HG03571 (cell line): ENCODE measurements around the gene ROPN1B.
"Not testable (repeated sequence)": the region's sequence is repeated elsewhere in the genome, so short reads cannot be mapped to it uniquely, and the experiment has no call there.

Experiments used
- ATAC-seq: cut with Tn5 transposase; IDR thresholded peaks from one replicate; pipeline ENCODE4 v1.9.1; 2021; ENCODE audit not compliant: unreplicated experiment

ROPN1B gene

GRCh38 chr3:125968701-125969592 lies at the start of gene ROPN1B:
TSS of gene ROPN1B (plus strand) at chr3:125969178. CDS start at chr3:125972055, 2,877 bp downstream.
- not testable (repeated sequence) for ATAC-seq

- ATAC-seq = not testable (repeated sequence)
Observed at GRCh38 chr3:125920191-125920590, 48.8 kb upstream of the ROPN1B start.

- not testable (repeated sequence) for ATAC-seq
Observed at GRCh38 chr3:125920751-125921279, 48.2 kb upstream of the ROPN1B start.

GRCh38 chr3:125921712-125922111 lies 47.3 kb upstream of the ROPN1B start:
- not testable (repeated sequence) for ATAC-seq

GRCh38 chr3:125923324-125924115 lies 45.5 kb upstream of the ROPN1B start:
- ATAC-seq = not testable (repeated sequence)

- not testable (repeated sequence) for ATAC-seq
Observed at GRCh38 chr3:125924276-125924675, 44.7 kb upstream of the ROPN1B start.

GRCh38 chr3:125925727-125926126 lies 43.3 kb upstream of the ROPN1B start:
- ATAC-seq = not testable (repeated sequence)

- ATAC-seq = not testable (repeated sequence)
Observed at GRCh38 chr3:125928771-125929545, 40.0 kb upstream of the ROPN1B start.

- ATAC-seq = not testable (repeated sequence)
Observed at GRCh38 chr3:125929765-125930164, 39.2 kb upstream of the ROPN1B start.

- not testable (repeated sequence) for ATAC-seq
Observed at GRCh38 chr3:125931355-125931880, 37.6 kb upstream of the ROPN1B start.

GRCh38 chr3:125933397-125934173 lies 35.4 kb upstream of the ROPN1B start:
- not testable (repeated sequence) for ATAC-seq

GRCh38 chr3:125935252-125935874 lies 33.6 kb upstream of the ROPN1B start:
- ATAC-seq = not testable (repeated sequence)

- not testable (repeated sequence) for ATAC-seq
Observed at GRCh38 chr3:125936210-125936815, 32.7 kb upstream of the ROPN1B start.

- not testable (repeated sequence) for ATAC-seq
Observed at GRCh38 chr3:125936891-125937290, 32.1 kb upstream of the ROPN1B start.

GRCh38 chr3:125947806-125948205 lies 21.2 kb upstream of the ROPN1B start:
- ATAC-seq = not testable (repeated sequence)

- ATAC-seq = not testable (repeated sequence)
Observed at GRCh38 chr3:125948901-125949300, 20.1 kb upstream of the ROPN1B start.

- ATAC-seq = not testable (repeated sequence)
Observed at GRCh38 chr3:125951176-125951575, 17.8 kb upstream of the ROPN1B start.

- not testable (repeated sequence) for ATAC-seq
Observed at GRCh38 chr3:125957020-125957419, 12.0 kb upstream of the ROPN1B start.
